H1 (cell line): ENCODE measurements around the gene BCO1. TPM values are rescaled to one million over a fixed set of nuclear protein-coding genes. Genes with fewer than 3 reads are reported as not detected.

Experiments used
- CTCF ChIA-PET: fragments of 300-600 bp; sonication (Branson Sonifier 250); formaldehyde crosslinking; loops from one replicate; lab custom pipeline; 2021; ENCODE audit not compliant: partially characterized antibody; lab: Charles Lee
- POLR2A ChIA-PET: fragments of 300-600 bp; sonication (Branson Sonifier 250); formaldehyde crosslinking; loops from one replicate; lab custom pipeline; 2021; ENCODE audit warnings: inconsistent platforms; ENCODE audit not compliant: partially characterized antibody; lab: Charles Lee
- DNase-seq, 2 experiments: peaks; one replicate each; pipeline versions ENCODE4 v3.0.0 to v3.0.0-alpha.2; 2010 to 2022; ENCODE audit warnings: low spot score in 2 of 2, low read depth in 1 of 2, mixed read lengths in 1 of 2
- FAIRE-seq: peaks from 2 replicates; lab custom pipeline; 2011; peaks lifted over from hg19 to GRCh38; lab: Jason Lieb, UNC
- H2AFZ ChIP-seq: 2 replicates; pipeline ENCODE4 v1.8.1; 2012; ENCODE audit warnings: low read length, inconsistent platforms
- H2AK5ac ChIP-seq: 2 replicates; pipeline ENCODE4 v1.6.1; 2013; ENCODE audit warnings: low read depth, low read length
- H2BK120ac ChIP-seq: replicated peaks from 2 replicates; pipeline ENCODE3; 2013; ENCODE audit warnings: low read depth, low read length, inconsistent platforms
- H2BK12ac ChIP-seq: 2 replicates; pipeline ENCODE4 v1.6.1; 2013; ENCODE audit warnings: low read depth, low read length
- H2BK15ac ChIP-seq: 2 replicates; pipeline ENCODE4 v1.6.1; 2013; ENCODE audit warnings: low read length
- H2BK20ac ChIP-seq: 2 replicates; pipeline ENCODE4 v1.6.1; 2013; ENCODE audit warnings: low read length
- H2BK5ac ChIP-seq: 2 replicates; pipeline ENCODE4 v1.6.1; 2013; ENCODE audit warnings: low read depth, low read length
- H3K14ac ChIP-seq: 2 replicates; pipeline ENCODE4 v1.6.1; 2013; ENCODE audit warnings: inconsistent platforms; ENCODE audit not compliant: insufficient read length
- H3K18ac ChIP-seq: 2 replicates; pipeline ENCODE4 v1.6.1; 2013; ENCODE audit warnings: low read length; ENCODE audit errors: extremely low read depth
- H3K23ac ChIP-seq: 2 replicates; pipeline ENCODE4 v1.6.1; 2013; ENCODE audit warnings: inconsistent platforms; ENCODE audit not compliant: insufficient read length
- H3K23me2 ChIP-seq: 2 replicates; pipeline ENCODE4 v1.6.1; 2013; ENCODE audit warnings: low read depth, low read length
- H3K27ac ChIP-seq: 2 replicates; pipeline ENCODE4 v1.6.1; 2011; ENCODE audit warnings: low read depth, low read length, inconsistent platforms
- H3K27me3 ChIP-seq, 4 experiments: replicated peaks in 1 of 4; 1 replicate in 1 of 4; 2 replicates in 3 of 4; pipeline versions ENCODE4 v1.6.1 to v1.8.1; 2011 to 2013; ENCODE audit warnings: low read length in 3 of 4, mild to moderate bottlenecking in 3 of 4, inconsistent platforms in 2 of 4, mixed read lengths in 2 of 4, moderate library complexity in 1 of 4; ENCODE audit not compliant: control insufficient read depth in 3 of 4, insufficient read depth in 3 of 4; ENCODE audit errors: extremely low read depth in 1 of 4
- H3K36me3 ChIP-seq, 4 experiments: 2 replicates each; pipeline versions ENCODE4 v1.6.1 to v1.8.1; 2011 to 2013; ENCODE audit warnings: mild to moderate bottlenecking in 4 of 4, low read length in 3 of 4, moderate library complexity in 2 of 4, control low read depth in 1 of 4, inconsistent platforms in 1 of 4; ENCODE audit not compliant: insufficient read depth in 4 of 4, control insufficient read depth in 2 of 4
- H3K4ac ChIP-seq: replicated peaks from 2 replicates; pipeline ENCODE3; 2013; ENCODE audit warnings: low read length, low read depth, mixed read lengths, inconsistent platforms; ENCODE audit not compliant: insufficient read length
- H3K4me1 ChIP-seq, 4 experiments: replicated peaks in 1 of 4; 1 replicate in 1 of 4; 2 replicates in 3 of 4; pipeline versions ENCODE4 v1.6.1 to v1.8.1; 2011 to 2013; ENCODE audit warnings: low read length in 3 of 4, inconsistent platforms in 2 of 4, mixed read lengths in 1 of 4; ENCODE audit not compliant: insufficient read depth in 4 of 4, control insufficient read depth in 3 of 4
- H3K4me2 ChIP-seq, 2 experiments: 2 replicates each; pipeline versions ENCODE4 v1.6.1 to v1.8.1; 2011 to 2013; ENCODE audit warnings: low read depth in 2 of 2, low read length in 2 of 2, control low read depth in 1 of 2, inconsistent platforms in 1 of 2, mild to moderate bottlenecking in 1 of 2; ENCODE audit not compliant: insufficient read depth in 1 of 2
- H3K4me3 ChIP-seq, 4 experiments: fragments of 200-600, 300-600 bp in 1 of 4; sonication (generic), shearing (Covaris generic), sonication (Bioruptor Twin) in 1 of 4; 2 replicates each; pipeline versions ENCODE4 v1.5.1 to v1.8.1; 2011 to 2016; ENCODE audit warnings: low read length in 4 of 4, low read depth in 3 of 4, control low read depth in 2 of 4, inconsistent platforms in 2 of 4, mild to moderate bottlenecking in 2 of 4, mixed read lengths in 1 of 4, moderate library complexity in 1 of 4; ENCODE audit not compliant: insufficient read depth in 2 of 4; ENCODE audit errors: extremely low read depth in 1 of 4
- H3K56ac ChIP-seq: replicated peaks from 2 replicates; pipeline ENCODE3; 2013; ENCODE audit warnings: low read depth, mild to moderate bottlenecking, mixed read lengths, low read length, inconsistent platforms; ENCODE audit not compliant: insufficient read length
- H3K79me1 ChIP-seq: 2 replicates; pipeline ENCODE4 v1.6.1; 2013; ENCODE audit warnings: low read depth, low read length, control low read depth
- H3K79me2 ChIP-seq, 2 experiments: 2 replicates each; pipeline versions ENCODE4 v1.6.1 to v1.8.1; 2012 to 2013; ENCODE audit warnings: low read length in 2 of 2, mild to moderate bottlenecking in 2 of 2, inconsistent platforms in 1 of 2; ENCODE audit not compliant: insufficient read depth in 2 of 2, control insufficient read depth in 1 of 2
- H3K9ac ChIP-seq, 4 experiments: replicated peaks in 1 of 4; 1 replicate in 1 of 4; 2 replicates in 3 of 4; pipeline versions ENCODE4 v1.6.1 to v1.8.1; 2011 to 2013; ENCODE audit warnings: low read depth in 3 of 4, low read length in 3 of 4, control low read depth in 2 of 4, mild to moderate bottlenecking in 2 of 4, moderate library complexity in 2 of 4, inconsistent platforms in 1 of 4; ENCODE audit errors: extremely low read depth in 1 of 4
- H3K9me3 ChIP-seq, 2 experiments: 2 replicates each; pipeline versions ENCODE4 v1.6.1 to v1.8.1; 2012 to 2013; ENCODE audit warnings: mild to moderate bottlenecking in 2 of 2, moderate library complexity in 2 of 2, control low read depth in 1 of 2, inconsistent platforms in 1 of 2, low read depth in 1 of 2, low read length in 1 of 2, mixed read lengths in 1 of 2; ENCODE audit not compliant: insufficient read depth in 2 of 2
- H4K20me1 ChIP-seq, 2 experiments: replicated peaks in 1 of 2; 2 replicates each; pipeline versions ENCODE3 to v1.8.1; 2011 to 2013; ENCODE audit warnings: inconsistent platforms in 2 of 2, low read length in 2 of 2, mild to moderate bottlenecking in 1 of 2; ENCODE audit not compliant: insufficient read depth in 2 of 2, control insufficient read depth in 1 of 2
- H4K5ac ChIP-seq: 2 replicates; pipeline ENCODE4 v1.6.1; 2013; ENCODE audit warnings: low read length, low read depth, mixed read lengths, inconsistent platforms; ENCODE audit not compliant: insufficient read length
- H4K8ac ChIP-seq: 2 replicates; pipeline ENCODE4 v1.8.0; 2013; ENCODE audit warnings: mild to moderate bottlenecking, moderate library complexity, low read length, inconsistent platforms; ENCODE audit not compliant: insufficient read depth; ENCODE audit errors: extremely low read depth
- H4K91ac ChIP-seq: replicated peaks from 2 replicates; pipeline ENCODE3; 2013; ENCODE audit warnings: low read length, mixed read lengths, inconsistent platforms; ENCODE audit not compliant: insufficient read length
- BACH1 ChIP-seq: IDR thresholded peaks from 2 replicates; pipeline ENCODE4 v1.6.1; 2012; ENCODE audit warnings: low read length, improper control_type of control experiment
- BRCA1 ChIP-seq: IDR thresholded peaks from 2 replicates; pipeline ENCODE4 v1.6.1; 2012; ENCODE audit warnings: low read depth, low read length, improper control_type of control experiment
- CREB1 ChIP-seq: IDR thresholded peaks from 2 replicates; pipeline ENCODE4 v1.6.1; 2012; ENCODE audit warnings: inconsistent platforms
- KDM1A ChIP-seq: fragments of 200-600, 300-600 bp; sonication (generic); IDR thresholded peaks from 2 replicates; pipeline ENCODE4 v1.7.1; 2016; ENCODE audit warnings: mild to moderate bottlenecking, low read length, borderline replicate concordance
- KDM5A ChIP-seq: fragments of 200-600 bp; IDR thresholded peaks from 2 replicates; pipeline ENCODE4 v1.7.1; 2012; ENCODE audit warnings: mild to moderate bottlenecking, low read length, inconsistent platforms, mixed read lengths
- POLR2A ChIP-seq, 2 experiments: IDR thresholded peaks; 1 replicate in 1 of 2; 2 replicates in 1 of 2; pipeline ENCODE4 v1.6.1; 2011; ENCODE audit warnings: low read depth in 2 of 2, low read length in 2 of 2, mild to moderate bottlenecking in 2 of 2; ENCODE audit errors: control extremely low read depth in 1 of 2
- POLR2AphosphoS5 ChIP-seq: IDR thresholded peaks from 2 replicates; pipeline ENCODE4 v1.6.1; 2011; ENCODE audit warnings: low read depth, low read length
- POU5F1 ChIP-seq: IDR thresholded peaks from 2 replicates; pipeline ENCODE4 v1.6.1; 2011; ENCODE audit warnings: low read depth, mild to moderate bottlenecking, low read length, moderate library complexity
- RBBP5 ChIP-seq: IDR thresholded peaks from 2 replicates; pipeline ENCODE4 v1.7.1; 2012; ENCODE audit warnings: low read depth, mild to moderate bottlenecking, inconsistent platforms, low read length, moderate library complexity, borderline replicate concordance
- RNF2 ChIP-seq: fragments of 200-900, 300-1000 bp; sonication (generic); IDR thresholded peaks from 2 replicates; pipeline ENCODE4 v1.7.1; 2016; ENCODE audit warnings: borderline replicate concordance, low read depth, mild to moderate bottlenecking, antibody characterized with exemption, low read length; ENCODE audit not compliant: poor library complexity, severe bottlenecking; ENCODE audit errors: missing control alignments
- SIN3A ChIP-seq, 2 experiments: IDR thresholded peaks in 1 of 2; conservative IDR thresholded peaks in 1 of 2; 2 replicates each; pipeline ENCODE4 v1.6.1; 2011 to 2012; ENCODE audit warnings: low read length in 2 of 2, improper control_type of control experiment in 1 of 2, low read depth in 1 of 2, mild to moderate bottlenecking in 1 of 2
- SIX5 ChIP-seq: IDR thresholded peaks from 2 replicates; pipeline ENCODE4 v1.6.1; 2011; ENCODE audit warnings: mild to moderate bottlenecking, low read depth, low read length
- SP1 ChIP-seq: IDR thresholded peaks from 2 replicates; pipeline ENCODE4 v1.6.1; 2011; ENCODE audit warnings: low read depth, low read length
- TAF1 ChIP-seq: IDR thresholded peaks from 2 replicates; pipeline ENCODE4 v1.6.1; 2011; ENCODE audit warnings: mild to moderate bottlenecking, low read depth, low read length
- TAF7 ChIP-seq: optimal IDR thresholded peaks from 2 replicates; pipeline ENCODE3; 2011; ENCODE audit warnings: low read depth, mild to moderate bottlenecking, inconsistent platforms, low read length, moderate library complexity, borderline replicate concordance
- TBP ChIP-seq: IDR thresholded peaks from 2 replicates; pipeline ENCODE4 v1.6.1; 2011; ENCODE audit warnings: low read depth, low read length, improper control_type of control experiment
- WGBS, 2 experiments: shearing (Covaris generic) in 1 of 2; methylation state at CpG; one replicate each; pipeline versions ENCODE4 v1.1.6 to v1.1.7; 2013 to 2015; ENCODE audit warnings: low lambda C conversion rate in 2 of 2, mixed read lengths in 2 of 2, inconsistent platforms in 1 of 2, low coverage in 1 of 2, missing lambda C conversion rate in 1 of 2; ENCODE audit not compliant: insufficient replicate concordance in 2 of 2, insufficient coverage in 1 of 2, insufficient read length in 1 of 2; ENCODE audit errors: extremely low coverage in 1 of 2, missing lambda C conversion rate in 1 of 2; 5-methylcytosine and 5-hydroxymethylcytosine counted together
- polyA plus RNA-seq, 7 experiments: library from polyadenylated mRNA; depleted of rRNA in 3 of 7; stranded (reverse) in 5 of 7; unstranded in 2 of 7; fragments of >200 nt in 5 of 7; fragments of 200-250 nt in 2 of 7; gene quantifications; 1 replicate in 5 of 7; 2 replicates in 1 of 7; 4 replicates in 1 of 7; pipeline versions ENCODE4 v1.2.1 to v1.2.3, GENCODE V29; 2011 to 2013; ENCODE audit warnings: missing spikeins in 2 of 7, mixed read lengths in 2 of 7
- total RNA-seq: library from RNA; stranded (reverse); fragmentation: NEBNext Ultra II Directional; extraction: Animal tissue kit (Norgen Biotek cat#: 25700); gene quantifications from 2 replicates; pipeline ENCODE4 v1.2.1, GENCODE V29; 2021

BCO1 gene
- total and polyA plus RNA-seq, 2 of the 8 experiments (the other 6 are each of a cell fraction or from before 2014, with no cell fraction given), result 0.21 TPM; not detected in 1

GRCh38 chr16:81286190-81286589, 47.7 kb downstream of the BCO1 start:
- WGBS, 2 experiments, result 73% methylated on average over 1 of the region's 1 CpG; no CpG with 5 or more reads in 1 of the 2 experiments
- Histone ChIP-seq H4K20me1 (no peaks in the 10 kb centered on the region), H3K56ac (no peak overlapping the region), H2AFZ (no peak overlapping the region), H3K9ac (no peak overlapping the region), H3K27ac (no peak overlapping the region), H4K5ac (no peak overlapping the region), H3K4me1 (no peaks in the 10 kb centered on the region), H3K79me2 (no peaks in the 10 kb centered on the region), H3K4me3 (no peak overlapping the region), H3K4me2 (no peak overlapping the region), H3K4ac (no peak overlapping the region), H3K36me3 (no peaks in the 10 kb centered on the region), H2BK12ac (no peak overlapping the region), H3K23me2 (no peaks in the 10 kb centered on the region), H4K91ac (no peak overlapping the region), H3K79me1 (no peaks in the 10 kb centered on the region), H2AK5ac (no peak overlapping the region), H2BK5ac (no peak overlapping the region), H4K8ac (no peak overlapping the region), H2BK20ac (no peak overlapping the region), H3K18ac (no peak overlapping the region), H3K27me3 (no peaks in the 10 kb centered on the region), H3K9me3 (no peaks in the 10 kb centered on the region), H3K14ac (no peak overlapping the region), H2BK15ac (no peak overlapping the region), H2BK120ac (no peak overlapping the region), H3K23ac (no peak overlapping the region)
- no peak for DNase-seq
- ChIA-PET CTCF (interaction anchor here (0.8 to 1.6 kb wide), 3 partner anchors 15 to 79 kb away, joined by 4 to 5 read pairs (median 5); no protein-coding TSS in a partner anchor), POLR2A (interaction anchor here (2.2 kb wide), 1 partner anchor 22 kb away, joined by 5 read pairs; no protein-coding TSS in a partner anchor)
- FAIRE-seq, result no peak
- TF ChIP-seq TAF1 (no peak), SIX5 (no peak), POLR2AphosphoS5 (no peak), KDM1A (no peak), POU5F1 (no peak), BACH1 (no peak), CREB1 (no peak), BRCA1 (no peak), KDM5A (no peak), POLR2A (IDR thresholded peaks at IDR 0.05; ENCODE audit: control extremely low read depth in 1 of 2, low read depth in 2 of 2, low read length in 2 of 2) (no peak), TBP (no peak), SIN3A (conservative IDR thresholded peaks at IDR 0.05 in 1 of 2, IDR thresholded peaks at IDR 0.05 in 1 of 2; ENCODE audit: low read depth in 1 of 2, low read length in 2 of 2) (no peak), TAF7 (no peak), RBBP5 (no peak), RNF2 (no peak), SP1 (no peak)
